HG03045 (cell line): ENCODE measurements around the gene PTCD1.
A peak's percentile ranks its signal among the peaks of the same experiment; 100 is the strongest.
"Not testable (repeated sequence)": the region's sequence is repeated elsewhere in the genome, so short reads cannot be mapped to it uniquely, and the experiment has no call there.

Experiments
- ATAC-seq: cut with Tn5 transposase; IDR thresholded peaks from one replicate; pipeline ENCODE4 v1.9.1; 2021; ENCODE audit warnings: mild to moderate bottlenecking, moderate library complexity; ENCODE audit not compliant: unreplicated experiment

The PTCD1 gene

GRCh38 chr7:99449326-99449725, 10.7 kb upstream of the PTCD1 start:
- no peak for ATAC-seq

DNA sequence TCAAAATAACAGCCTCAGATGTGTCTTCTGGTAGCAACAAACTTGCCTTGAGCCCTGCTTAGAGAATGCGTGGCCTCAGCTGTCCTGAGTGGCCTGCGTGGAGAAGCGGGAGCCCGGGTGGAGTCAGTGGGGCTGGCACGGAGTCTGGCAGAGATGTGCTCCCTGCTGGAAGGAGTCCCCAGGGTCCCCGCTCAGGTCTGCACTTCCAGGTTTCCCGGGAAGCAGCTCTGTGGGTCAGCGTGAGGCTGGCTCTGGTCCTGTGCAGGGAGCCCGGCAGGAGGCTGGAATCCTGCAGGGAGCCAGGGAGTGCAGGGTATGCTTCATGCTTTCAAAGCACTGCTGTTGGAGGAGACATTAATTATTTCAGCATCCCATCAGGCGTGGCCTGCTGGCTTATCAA, 10.3 kb upstream of the PTCD1 start:
- no peak for ATAC-seq

- no peak for ATAC-seq
Observed at GRCh38 chr7:99447943-99448342, 9.3 kb upstream of the PTCD1 start.

- ATAC-seq = no peak
Observed at GRCh38 chr7:99446096-99446495, 7.5 kb upstream of the PTCD1 start.

- no peak for ATAC-seq
Observed at GRCh38 chr7:99440195-99440594, 1.6 kb upstream of the PTCD1 start.

DNA sequence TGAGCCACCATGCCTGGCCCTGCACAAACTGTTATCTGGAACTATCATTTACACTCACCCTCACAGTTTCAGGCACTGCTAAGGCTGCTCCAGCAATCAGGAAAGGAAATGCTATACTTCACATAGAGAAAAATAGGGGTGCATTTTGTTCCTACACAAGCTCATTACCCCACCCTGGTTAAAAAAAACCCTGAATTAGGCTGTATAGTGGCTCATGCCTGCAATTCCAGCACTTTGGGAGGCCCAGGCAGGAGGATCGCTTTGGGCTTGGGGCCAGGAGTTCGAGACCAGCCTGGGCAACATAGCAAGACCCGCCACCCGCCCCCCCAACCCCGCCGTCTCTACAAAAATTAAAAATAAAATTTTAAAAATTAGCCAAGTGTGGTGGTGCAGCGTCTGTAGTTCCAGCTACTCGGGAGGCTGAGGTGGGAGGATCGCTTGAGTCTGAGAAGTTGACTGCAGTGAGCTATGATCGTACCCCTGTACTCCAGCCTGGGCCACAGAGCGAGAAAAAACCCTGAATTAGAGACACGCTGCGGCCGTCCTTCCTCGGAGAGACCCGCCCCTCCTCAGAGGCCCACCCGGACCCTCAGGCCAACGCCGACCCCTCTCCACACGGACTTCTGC, 539 bp downstream of the PTCD1 start:
- ATAC-seq = no peak

DNA sequence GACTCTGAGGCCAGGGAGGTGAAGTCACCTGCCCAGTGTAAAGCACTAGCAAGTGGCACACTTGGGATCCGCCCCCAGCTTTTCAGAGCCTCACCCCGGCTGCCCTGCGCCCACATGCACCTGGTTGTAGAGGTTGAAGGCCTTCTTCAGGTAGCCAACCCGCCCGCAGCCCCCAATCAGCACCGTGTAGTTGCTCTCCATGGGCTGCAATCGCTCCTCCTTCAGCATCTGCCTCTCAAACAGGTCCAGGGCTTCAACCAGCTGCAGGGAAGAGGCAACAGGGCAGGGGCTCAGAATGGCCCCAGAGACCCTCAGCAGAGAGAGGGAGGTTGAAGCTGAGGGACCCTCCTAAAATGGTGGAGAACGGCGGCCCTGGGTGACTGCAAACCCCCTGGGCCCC, 5.4 kb downstream of the PTCD1 start:
- ATAC-seq = no peak

DNA sequence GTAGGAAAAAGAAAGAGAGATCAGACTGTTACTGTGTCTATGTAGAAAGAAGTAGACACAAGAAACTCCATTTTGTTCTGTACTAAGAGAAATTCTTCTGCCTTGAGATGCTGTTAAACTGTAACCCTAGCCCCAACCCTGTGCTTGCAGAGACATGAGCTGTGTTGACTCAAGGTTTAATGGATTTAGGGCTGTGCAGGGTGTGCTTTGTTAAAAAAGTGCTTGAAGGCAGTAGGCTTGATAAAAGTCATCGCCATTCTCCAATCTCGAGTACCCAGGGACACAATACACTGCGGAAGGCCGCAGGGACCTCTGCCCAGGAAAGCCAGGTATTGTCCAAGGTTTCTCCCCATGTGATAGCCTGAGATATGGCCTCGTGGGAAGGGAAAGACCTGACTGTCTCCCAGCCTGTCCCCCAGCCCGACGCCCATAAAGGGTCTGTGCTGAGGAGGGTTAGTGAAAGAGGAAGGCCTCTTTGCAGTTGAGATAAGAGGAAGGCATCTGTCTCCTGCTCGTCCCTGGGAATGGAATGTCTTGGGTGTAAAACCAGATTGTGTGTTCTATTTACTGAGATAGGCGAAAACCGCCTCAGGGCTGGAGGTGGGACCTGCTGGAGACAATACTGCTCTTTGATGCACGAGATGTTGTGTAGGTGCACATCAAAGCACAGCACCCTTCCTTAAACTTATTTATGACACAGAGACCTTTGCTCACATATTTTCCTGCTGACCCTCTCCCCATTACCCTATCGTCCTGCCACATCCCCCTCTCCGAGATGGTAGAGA, 6.7 kb downstream of the PTCD1 start:
- not testable (repeated sequence) for ATAC-seq

DNA sequence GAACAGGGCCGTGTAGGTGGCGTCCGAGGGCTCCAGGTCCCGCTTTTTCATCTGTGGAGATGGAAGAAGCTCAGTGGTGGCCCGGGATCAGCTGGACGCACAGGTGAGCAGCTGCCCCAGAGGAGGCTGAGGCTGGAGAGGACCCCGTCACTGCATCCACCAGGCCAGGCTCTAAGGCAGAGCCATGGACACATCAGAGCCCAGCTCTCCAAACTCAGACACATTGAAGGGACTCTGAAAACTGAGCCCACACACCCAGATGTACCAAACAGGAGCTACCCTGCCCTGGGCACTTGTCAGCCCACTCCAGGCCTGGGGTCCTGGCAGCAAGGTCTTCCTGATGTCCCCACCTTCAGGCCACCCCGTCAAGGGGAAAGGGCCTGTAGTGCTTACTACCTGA, 8.8 kb downstream of the PTCD1 start:
- no peak for ATAC-seq

- no peak for ATAC-seq
Observed at GRCh38 chr7:99428972-99429566, 9.5 kb downstream of the PTCD1 start.

DNA sequence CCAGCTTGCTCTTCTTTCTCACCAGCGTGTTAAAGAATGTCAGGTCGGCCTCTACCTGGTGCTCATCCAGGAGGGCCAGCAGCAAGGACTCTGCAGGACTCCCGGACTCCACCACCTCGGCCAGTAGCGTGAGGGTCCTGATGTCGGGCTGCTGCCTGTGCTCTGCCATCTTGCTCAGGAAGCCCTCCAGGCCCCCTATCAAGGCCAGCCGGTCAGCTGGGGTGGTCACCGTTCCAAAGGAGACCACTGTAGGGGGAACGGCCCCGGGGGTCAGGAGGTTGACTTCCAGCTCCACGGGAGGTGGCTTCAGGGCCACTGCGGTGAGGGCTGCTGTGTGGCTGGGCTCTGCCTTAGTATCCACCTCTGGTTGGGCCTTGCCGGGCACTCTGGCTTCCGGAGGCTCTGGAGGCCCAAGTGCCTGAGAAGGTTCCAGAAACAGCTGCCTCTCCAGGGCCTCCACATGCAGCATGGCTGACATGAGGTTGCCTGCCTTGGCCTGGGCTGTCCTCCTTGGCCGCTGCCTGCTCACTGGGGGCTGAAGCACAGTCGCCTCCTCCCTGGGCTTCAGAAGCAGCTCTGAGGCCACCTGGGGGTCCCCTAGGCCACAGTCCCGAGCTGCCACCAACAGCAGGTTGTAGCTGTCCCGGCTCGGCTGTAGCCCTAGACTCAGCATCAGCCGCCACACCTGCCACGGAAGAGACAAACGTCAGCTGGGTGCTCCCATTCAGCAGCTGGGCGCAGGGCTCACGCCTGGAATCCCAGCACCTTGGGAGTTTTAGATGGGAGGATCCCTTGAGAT, 13.5 kb downstream of the PTCD1 start:
- no peak for ATAC-seq

GRCh38 chr7:99422625-99423024, 16.0 kb downstream of the PTCD1 start:
- no peak for ATAC-seq

- ATAC-seq = no peak
Observed at GRCh38 chr7:99422186-99422585, 16.4 kb downstream of the PTCD1 start.

DNA sequence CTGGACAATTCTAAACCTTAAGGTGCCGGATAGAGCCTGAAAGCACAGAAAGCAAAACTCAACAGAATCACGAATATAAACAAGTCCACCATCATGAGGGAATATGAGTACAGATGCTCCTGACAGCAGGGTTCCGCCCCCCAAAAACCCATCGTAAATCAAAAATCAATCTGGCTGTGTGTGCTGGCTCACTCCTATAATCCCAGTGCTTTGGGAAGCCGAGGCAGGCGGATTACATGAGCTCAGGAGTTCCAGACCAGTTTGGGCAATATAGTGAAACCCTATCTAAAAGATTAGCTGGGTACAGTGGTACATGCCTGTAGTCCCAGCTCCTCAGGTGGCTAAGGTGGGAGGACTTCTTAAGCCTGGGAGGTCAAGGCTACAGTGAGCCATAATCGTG, 17.6 kb downstream of the PTCD1 start:
- ATAC-seq = no peak

DNA sequence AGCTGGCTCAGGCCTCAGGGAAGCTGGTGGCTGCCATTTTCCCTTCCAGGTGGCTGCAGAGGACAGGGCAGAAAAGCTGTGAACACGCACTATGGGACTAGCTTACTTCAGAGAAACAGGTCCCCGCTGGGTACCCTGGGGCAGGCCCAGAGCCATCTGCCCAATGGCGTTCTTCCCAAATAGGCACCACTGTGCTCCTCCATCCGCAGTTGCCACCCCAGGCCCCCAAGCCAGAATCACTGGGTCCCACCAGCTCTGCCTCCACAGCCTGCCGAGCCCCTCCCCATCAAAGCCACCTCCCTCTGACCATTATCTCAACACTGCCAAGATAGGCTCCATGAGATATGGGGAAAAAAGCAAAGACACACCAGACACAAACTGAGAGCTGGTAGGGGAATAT, 18.4 kb downstream of the PTCD1 start:
- ATAC-seq = no peak

DNA sequence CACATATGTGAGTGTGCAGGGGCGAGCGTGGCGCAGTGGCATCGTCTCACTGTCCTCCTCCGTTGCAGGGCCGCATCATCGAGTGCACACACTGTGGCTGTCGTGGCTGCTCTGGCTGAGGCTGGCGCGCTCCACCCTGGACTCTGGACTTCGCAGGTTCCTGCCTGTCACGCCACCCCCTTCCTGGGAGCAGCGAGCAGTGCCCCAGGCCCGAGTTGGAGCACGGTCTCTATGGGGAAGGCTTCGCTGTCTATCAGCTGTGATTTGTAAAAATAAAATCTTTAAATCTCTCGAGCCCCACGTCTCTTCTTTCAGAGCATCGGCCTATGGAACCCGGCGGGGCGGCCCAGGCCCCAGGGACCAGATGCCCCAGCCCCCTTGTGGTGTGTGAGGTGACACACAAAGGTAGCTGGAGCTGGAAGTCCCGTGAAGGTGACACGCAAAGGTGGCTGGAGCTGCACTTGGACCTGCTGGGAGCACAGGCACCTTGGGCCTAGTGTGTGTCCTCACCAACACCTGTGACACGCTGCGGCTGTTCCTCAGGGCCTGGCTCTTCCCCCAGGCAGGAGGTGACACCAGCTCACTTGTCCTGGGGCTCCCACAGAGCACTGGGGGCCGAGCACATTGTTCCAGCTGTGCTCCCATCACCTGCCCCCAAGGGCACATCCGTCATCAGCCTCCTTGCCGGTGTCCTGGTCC, 19.1 kb downstream of the PTCD1 start:
- ATAC-seq = no peak

DNA sequence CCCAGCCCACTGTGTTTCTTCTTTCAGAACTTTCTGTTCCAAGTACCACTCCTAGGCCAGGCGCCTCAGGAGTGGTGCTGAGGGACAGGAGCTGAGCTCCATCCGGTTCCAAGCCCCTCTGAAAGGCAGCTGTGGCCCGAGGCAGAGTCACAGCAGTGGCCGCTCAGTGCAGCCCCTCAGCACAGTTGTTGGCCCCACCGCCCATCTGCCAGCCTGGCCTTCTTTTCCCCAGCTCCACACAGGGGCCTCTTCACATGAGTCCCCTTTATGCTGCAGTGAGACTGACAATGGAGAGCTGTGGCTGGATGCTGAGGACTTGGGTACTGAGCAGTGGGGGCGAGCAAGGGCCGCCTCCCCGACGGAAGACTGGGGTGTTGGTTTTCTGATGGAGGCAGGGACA, 20.3 kb downstream of the PTCD1 start:
- ATAC-seq = no peak

DNA sequence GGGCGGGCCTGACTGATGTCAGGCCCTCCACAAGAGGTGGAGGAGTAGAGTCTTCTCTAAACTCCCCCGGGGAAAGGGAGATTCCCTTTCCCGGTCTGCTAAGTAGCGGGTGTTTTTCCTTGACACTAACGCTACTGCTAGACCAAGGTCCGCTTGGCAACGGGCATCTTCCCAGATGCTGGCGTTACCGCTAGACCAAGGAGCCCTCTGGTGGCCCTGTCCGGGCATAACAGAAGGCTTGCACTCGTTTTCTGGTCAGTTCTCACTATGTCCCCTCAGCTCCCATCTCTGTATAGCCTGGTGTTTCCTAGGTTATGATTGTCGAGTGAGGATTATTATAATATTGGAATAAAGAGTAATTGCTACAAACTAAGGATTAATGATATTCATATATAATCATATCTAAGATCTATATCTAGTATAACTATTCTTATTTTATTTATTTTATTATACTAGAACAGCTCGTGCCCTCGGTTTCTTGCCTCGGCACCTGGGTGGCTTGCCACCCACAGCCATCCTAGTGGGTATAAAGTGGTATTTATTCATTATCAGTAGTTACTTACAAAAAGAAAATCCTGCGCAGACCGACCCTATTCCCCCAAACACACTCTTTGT, 23.0 kb downstream of the PTCD1 start:
- ATAC-seq = not testable (repeated sequence)

DNA sequence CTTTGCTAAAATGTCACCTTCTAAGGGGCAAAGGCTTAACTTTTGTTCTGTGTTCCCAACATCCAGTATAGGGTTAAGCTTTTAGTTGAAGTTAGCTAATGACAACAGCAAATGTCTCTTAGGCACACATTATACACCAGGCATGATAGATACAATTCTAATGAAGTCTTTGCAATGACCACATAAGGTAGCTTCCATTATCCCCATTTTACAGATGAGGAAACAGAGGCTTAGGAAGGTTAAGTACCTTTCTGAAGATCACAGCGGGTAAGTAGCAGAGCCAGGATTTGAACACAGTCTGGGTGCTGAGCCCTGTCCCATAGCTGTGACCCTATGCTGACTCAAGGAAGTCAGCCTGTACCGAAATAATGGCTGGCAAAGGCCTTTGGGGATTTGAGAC, 28.0 kb downstream of the PTCD1 start:
- ATAC-seq = no peak

DNA sequence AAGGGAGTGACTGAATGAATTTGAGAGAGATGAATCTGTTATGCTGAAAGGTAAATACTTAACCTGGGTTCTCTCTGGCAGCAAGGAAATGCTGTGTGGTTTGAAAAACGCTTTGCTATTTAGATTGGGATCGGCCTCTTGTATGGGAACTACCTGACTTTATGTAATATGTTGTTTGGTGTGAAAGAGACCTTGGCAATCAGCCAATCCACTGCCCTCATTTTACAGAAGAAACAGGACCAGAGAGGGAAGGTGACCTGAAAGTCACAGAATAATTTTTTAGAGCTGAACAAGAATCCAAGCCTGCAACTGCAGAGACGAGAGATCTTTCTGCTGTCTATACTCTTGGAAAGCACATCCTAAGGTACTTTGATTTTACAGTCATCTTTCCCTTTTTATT, 28.8 kb downstream of the PTCD1 start:
- no peak for ATAC-seq

DNA sequence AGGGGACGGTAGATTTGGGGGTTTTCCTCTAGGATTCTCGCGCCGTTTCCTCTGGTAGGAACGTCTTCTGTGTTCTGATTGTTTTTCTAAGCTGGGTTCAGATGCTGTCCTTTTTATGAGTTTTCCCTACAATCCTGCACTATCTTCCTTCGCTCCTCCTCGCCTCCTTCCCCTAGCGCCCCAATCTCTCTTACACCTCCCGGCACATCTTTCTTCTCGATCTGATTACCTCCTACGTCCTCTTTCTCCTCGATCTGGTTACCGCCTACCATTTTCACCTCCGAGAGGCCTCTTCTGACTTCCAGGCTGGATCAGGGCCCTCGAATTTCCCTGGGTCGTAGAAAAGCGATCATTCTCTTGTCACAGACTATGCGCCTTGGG, 29.4 kb downstream of the PTCD1 start:
- peak; percentile 10 for ATAC-seq
